Kidney (tissue), 14 donors: ENCODE data around the gene SF3B1. TPM values are rescaled to one million over a fixed set of nuclear protein-coding genes. Genes with fewer than 3 reads are reported as not detected.

Experiments
- DNase-seq, 5 donors: peaks; one replicate each; pipeline ENCODE4 v3.0.0-alpha.2; 2013 to 2020
- FAIRE-seq: peaks from 2 replicates; lab custom pipeline; 2012; peaks lifted over from hg19 to GRCh38; lab: Jason Lieb, UNC
- H3K27ac ChIP-seq, 2 donors: one replicate each; pipeline ENCODE4 v1.7.0; 2013; ENCODE audit warnings: low read depth in 2 of 2, low read length in 2 of 2, inconsistent platforms in 1 of 2
- H3K27me3 ChIP-seq: one replicate; pipeline ENCODE4 v1.7.1; 2013; ENCODE audit warnings: low read length, inconsistent platforms; ENCODE audit not compliant: control insufficient read depth, insufficient read depth
- H3K36me3 ChIP-seq, 3 donors: one replicate each; pipeline versions ENCODE4 v1.7.0 to v1.7.1; 2013; ENCODE audit warnings: low read length in 3 of 3, control low read depth in 1 of 3, inconsistent platforms in 1 of 3; ENCODE audit not compliant: insufficient read depth in 3 of 3, control insufficient read depth in 2 of 3
- H3K4me1 ChIP-seq, 3 donors: one replicate each; pipeline versions ENCODE4 v1.7.0 to v1.7.1; 2013; ENCODE audit warnings: low read length in 3 of 3, inconsistent platforms in 1 of 3, low read depth in 1 of 3; ENCODE audit not compliant: control insufficient read depth in 2 of 3, insufficient read depth in 2 of 3
- H3K4me3 ChIP-seq, 3 donors: one replicate each; pipeline versions ENCODE4 v1.7.0 to v1.8.1; 2013; ENCODE audit warnings: low read length in 3 of 3, control low read depth in 1 of 3, inconsistent platforms in 1 of 3
- H3K9ac ChIP-seq, 3 donors: one replicate each; pipeline versions ENCODE4 v1.7.0 to v1.7.1; 2013; ENCODE audit warnings: low read length in 3 of 3, control low read depth in 1 of 3, inconsistent platforms in 1 of 3
- H3K9me3 ChIP-seq, 3 donors: one replicate each; pipeline versions ENCODE4 v1.7.0 to v1.7.1; 2013; ENCODE audit warnings: low read length in 3 of 3, control low read depth in 1 of 3, inconsistent platforms in 1 of 3; ENCODE audit not compliant: control insufficient read depth in 2 of 3, insufficient read depth in 1 of 3
- CTCF ChIP-seq: IDR thresholded peaks from 3 replicates; pipeline ENCODE4 v1.5.1; 2012; ENCODE audit warnings: mild to moderate bottlenecking, moderate library complexity, borderline replicate concordance; ENCODE audit not compliant: insufficient read depth; ENCODE audit errors: extremely low read depth
- intact Hi-C: fragments of 100-400 bp; cut with DNase I; formaldehyde crosslinking; loops from one replicate; pipeline ENCODE4 v1.11.1; 2022
- polyA plus RNA-seq: library from polyadenylated mRNA; stranded (reverse); fragments of 350-450 nt; fragmentation: Illumina TruSeq; extraction: RNeasy Lipid Tissue Mini Kit (QIAGEN cat#74804); gene quantifications from one replicate; pipeline ENCODE4 v1.2.3, GENCODE V29; 2014; ENCODE audit warnings: low read depth, low replicate concordance; ENCODE audit not compliant: insufficient read depth
- total RNA-seq: library from RNA; stranded (reverse); fragmentation: NEBNext Ultra II Directional; extraction: Animal tissue kit (Norgen Biotek cat#: 25700); gene quantifications from one replicate; pipeline ENCODE4 v1.2.1, GENCODE V29; 2021
- donor health status: control.
- donor health status: control.
- donor health status: control.
- donor health status: control.
- donor health status: control.
- donor health status: DM: yes; HTN: yes; CAD: no.
- donor health status: Normal renal cell carcinoma (clear cell type).

SF3B1 gene
- total and polyA plus RNA-seq, 2 donors from 2014 or later, result 185 to 244 TPM

DNA sequence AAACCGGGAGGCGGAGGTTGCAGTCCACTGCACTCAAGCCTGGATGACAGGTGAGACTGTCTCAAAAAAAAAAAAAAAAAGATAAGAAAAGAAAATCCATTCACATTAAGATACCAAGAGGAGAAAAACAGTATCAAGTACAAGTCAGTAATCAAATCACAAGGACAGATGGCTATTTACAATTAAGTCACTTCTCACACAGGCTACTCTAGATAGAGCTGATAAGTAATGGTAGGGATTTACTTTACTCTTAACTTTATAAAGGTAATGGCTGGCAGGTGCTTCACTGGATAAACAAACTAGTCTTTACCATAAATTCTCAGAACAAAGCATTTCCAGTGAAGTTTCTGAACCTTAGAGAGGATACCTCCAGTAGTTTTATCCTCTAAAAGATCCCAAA, 11.5 kb downstream of the SF3B1 start:
- intact Hi-C loops, result no loop called here
- H3K4me1 ChIP-seq, result peaks cover 0 to 17% (median 6%) of the 10 kb centered on the region in 3 donors

GRCh38 chr2:197419438-197419837, 15.4 kb downstream of the SF3B1 start:
- Histone ChIP-seq H3K27ac (no peak overlapping the region), H3K9me3 (no peaks in the 10 kb centered on the region), H3K9ac (no peak overlapping the region), H3K4me1 (no peaks in the 10 kb centered on the region), H3K4me3 (no peak overlapping the region), H3K36me3 (peaks cover 15 to 56% (median 27%) of the 10 kb centered on the region in 3 donors), H3K27me3 (no peaks in the 10 kb centered on the region)
- FAIRE-seq, result no peak
- DNase-seq, result no peak
- TF ChIP-seq CTCF, result no peak
- intact Hi-C loops, result no loop called here

More for the DNA sequence above, 11.5 kb downstream of the SF3B1 start:
- TF ChIP-seq CTCF, result no peak
- no peaks in the 10 kb centered on the region for H3K27me3 ChIP-seq
- FAIRE-seq, result no peak
- H3K36me3 ChIP-seq, result peaks cover 6 to 27% (median 10%) of the 10 kb centered on the region in 3 donors
- H3K27ac ChIP-seq, result no peak overlapping the region
- H3K4me3 ChIP-seq, result no peak overlapping the region
- DNase-seq, result no peak
- no peak overlapping the region for H3K9ac ChIP-seq
- no peaks in the 10 kb centered on the region for H3K9me3 ChIP-seq

DNA sequence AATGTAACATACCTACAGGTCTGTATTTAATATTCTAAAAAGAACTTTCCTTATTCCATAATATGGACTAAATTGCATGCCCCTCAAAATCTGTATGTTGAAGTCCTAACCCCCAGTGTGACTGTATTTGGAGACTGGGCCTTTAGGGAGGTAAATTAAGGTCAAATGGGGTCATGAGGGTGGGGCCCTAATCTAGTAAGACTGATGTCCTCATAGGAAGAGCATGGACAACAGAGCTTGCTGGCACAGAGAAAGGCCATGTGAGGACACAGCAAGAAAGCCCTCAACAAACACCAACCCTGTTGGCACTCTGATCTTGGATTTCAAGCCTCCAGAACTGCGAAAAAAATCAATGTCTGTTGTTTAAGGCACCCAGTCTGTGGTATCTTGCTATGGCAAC, 18.6 kb downstream of the SF3B1 start:
- FAIRE-seq (no peak), DNase-seq (no peak)
- peaks cover 19 to 58% (median 32%) of the 10 kb centered on the region in 3 donors for H3K36me3 ChIP-seq
- H3K4me1 ChIP-seq, result no peaks in the 10 kb centered on the region
- no peak overlapping the region for H3K27ac ChIP-seq
- H3K9ac ChIP-seq, result no peak overlapping the region
- no peak overlapping the region for H3K4me3 ChIP-seq
- TF ChIP-seq CTCF, result no peak
- H3K9me3 ChIP-seq, result no peaks in the 10 kb centered on the region
- intact Hi-C loops, result no loop called here
- no peaks in the 10 kb centered on the region for H3K27me3 ChIP-seq

GRCh38 chr2:197414515-197414914, 20.3 kb downstream of the SF3B1 start:
- Histone ChIP-seq H3K9ac (no peak overlapping the region), H3K4me1 (no peaks in the 10 kb centered on the region), H3K36me3 (peaks cover 22 to 61% (median 35%) of the 10 kb centered on the region in 3 donors), H3K4me3 (no peak overlapping the region), H3K9me3 (no peaks in the 10 kb centered on the region), H3K27me3 (no peaks in the 10 kb centered on the region), H3K27ac (no peak overlapping the region)
- intact Hi-C loops, result no loop called here
- FAIRE-seq (no peak), DNase-seq (no peak)
- TF ChIP-seq CTCF, result no peak
